ENCODE data around the gene IRF1.

DNA sequence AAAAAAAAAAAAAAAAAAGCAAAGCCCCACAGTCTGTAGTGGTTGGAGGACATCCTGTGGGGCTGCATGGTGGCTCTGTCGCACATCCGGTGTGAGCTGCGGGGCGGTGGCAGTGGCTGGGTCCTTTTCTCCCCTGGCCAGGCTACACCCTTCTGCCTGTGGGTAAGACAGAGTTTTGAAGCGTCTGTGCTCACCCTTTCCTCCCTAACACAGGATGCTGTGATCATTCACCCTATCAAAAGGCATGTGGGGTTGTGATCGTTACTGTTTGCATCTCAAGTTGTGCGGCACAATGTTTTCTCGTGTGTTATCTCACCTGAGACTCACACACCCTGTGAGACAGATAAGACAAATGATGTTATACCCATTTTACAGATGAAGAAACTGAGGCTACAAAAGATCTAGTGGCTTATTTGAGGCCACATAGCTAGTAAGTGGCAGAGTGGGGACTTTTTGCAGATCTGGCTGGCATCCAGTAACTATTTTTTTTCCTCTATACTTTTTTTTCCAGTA lies 17.5 kb downstream of the IRF1 start:
- TF ChIP-seq POLR2A (IDR thresholded peaks at IDR 0.05): no peak
- TF ChIP-seq, protein P1, sequence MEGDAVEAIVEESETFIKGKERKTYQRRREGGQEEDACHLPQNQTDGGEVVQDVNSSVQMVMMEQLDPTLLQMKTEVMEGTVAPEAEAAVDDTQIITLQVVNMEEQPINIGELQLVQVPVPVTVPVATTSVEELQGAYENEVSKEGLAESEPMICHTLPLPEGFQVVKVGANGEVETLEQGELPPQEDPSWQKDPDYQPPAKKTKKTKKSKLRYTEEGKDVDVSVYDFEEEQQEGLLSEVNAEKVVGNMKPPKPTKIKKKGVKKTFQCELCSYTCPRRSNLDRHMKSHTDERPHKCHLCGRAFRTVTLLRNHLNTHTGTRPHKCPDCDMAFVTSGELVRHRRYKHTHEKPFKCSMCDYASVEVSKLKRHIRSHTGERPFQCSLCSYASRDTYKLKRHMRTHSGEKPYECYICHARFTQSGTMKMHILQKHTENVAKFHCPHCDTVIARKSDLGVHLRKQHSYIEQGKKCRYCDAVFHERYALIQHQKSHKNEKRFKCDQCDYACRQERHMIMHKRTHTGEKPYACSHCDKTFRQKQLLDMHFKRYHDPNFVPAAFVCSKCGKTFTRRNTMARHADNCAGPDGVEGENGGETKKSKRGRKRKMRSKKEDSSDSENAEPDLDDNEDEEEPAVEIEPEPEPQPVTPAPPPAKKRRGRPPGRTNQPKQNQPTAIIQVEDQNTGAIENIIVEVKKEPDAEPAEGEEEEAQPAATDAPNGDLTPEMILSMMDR (IDR thresholded peaks at IDR 0.05 in 4 of 5, conservative IDR thresholded peaks at IDR 0.05 in 1 of 5): no peak

All from gastrocnemius medialis (tissue), 4 donors.